HUES6 (cell line): ENCODE data around the gene FASTKD1.
"Not testable (repeated sequence)": the region's sequence is repeated elsewhere in the genome, so short reads cannot be mapped to it uniquely, and the experiment has no call there.

Source experiments
- H3K27ac ChIP-seq: 2 replicates; pipeline ENCODE4 v1.7.0; 2013; ENCODE audit warnings: low read depth, mild to moderate bottlenecking, low read length, inconsistent platforms
- H3K27me3 ChIP-seq: 2 replicates; pipeline ENCODE4 v1.6.1; 2013; ENCODE audit warnings: low read length; ENCODE audit not compliant: control insufficient read depth, insufficient read depth
- H3K36me3 ChIP-seq: 2 replicates; pipeline ENCODE4 v1.6.1; 2013; ENCODE audit warnings: low read length; ENCODE audit not compliant: control insufficient read depth, insufficient read depth
- H3K4me1 ChIP-seq: 2 replicates; pipeline ENCODE4 v1.6.1; 2013; ENCODE audit warnings: low read length; ENCODE audit not compliant: control insufficient read depth, insufficient read depth
- H3K4me3 ChIP-seq: 2 replicates; pipeline ENCODE4 v1.5.1; 2013; ENCODE audit warnings: low read depth, low read length
- H3K9ac ChIP-seq: one replicate; pipeline ENCODE4 v1.6.1; 2013; ENCODE audit warnings: mild to moderate bottlenecking, low read length
- H3K9me3 ChIP-seq: 2 replicates; pipeline ENCODE4 v1.6.1; 2013; ENCODE audit warnings: low read depth, low read length; ENCODE audit not compliant: control insufficient read depth, insufficient read depth

Gene FASTKD1

DNA sequence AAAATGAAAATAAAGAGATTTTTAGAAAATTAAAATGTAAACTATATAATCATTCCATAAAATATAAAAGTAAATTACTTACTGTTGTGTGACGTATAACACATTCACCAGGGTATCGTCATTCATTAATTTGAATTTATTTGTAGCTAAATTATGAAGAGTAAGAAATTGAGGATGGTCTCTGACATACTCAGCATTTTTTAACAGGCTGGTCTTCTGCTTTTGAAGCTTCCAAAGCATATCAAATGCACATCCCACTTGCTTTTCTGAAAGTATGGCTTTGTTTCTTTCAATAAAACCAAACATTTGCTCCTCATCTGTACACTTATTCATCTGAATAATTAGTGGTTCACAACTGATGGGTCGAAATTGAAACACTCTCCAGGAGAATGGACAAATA, 2.1 kb downstream of the FASTKD1 start:
- Histone ChIP-seq H3K9me3 (peaks cover 3% of the 10 kb centered on the region; the same call in 1 of the 2 replicates), H3K4me1 (0 out of 2 replicates have a peak, but pooled peaks cover 5% of the 10 kb centered on the region), H3K4me3 (peak overlapping the region; percentile 25; the same call in 1 of the 2 replicates), H3K27me3 (no peaks in the 10 kb centered on the region), H3K36me3 (no peaks in the 10 kb centered on the region; the same call in none of the 2 replicates), H3K27ac (no peak overlapping the region), H3K9ac (no peak overlapping the region)

DNA sequence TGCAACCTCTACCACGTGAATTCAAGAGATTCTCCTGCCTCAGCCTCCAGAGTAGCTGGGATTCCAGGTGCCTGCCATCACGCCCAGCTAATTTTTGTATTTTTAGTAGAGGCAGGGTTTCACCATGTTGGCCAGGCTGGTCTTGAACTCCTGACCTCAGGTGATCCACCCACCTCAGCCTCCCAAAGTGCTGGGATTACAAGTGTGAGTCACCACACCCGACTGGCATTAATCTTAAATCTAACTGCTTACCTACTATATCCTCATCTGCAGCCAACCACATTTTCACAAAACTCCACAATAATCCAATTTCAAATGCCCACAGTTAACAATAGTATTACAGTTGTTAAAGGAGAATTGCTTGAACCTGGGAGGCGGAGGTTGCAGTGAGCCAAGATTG, 2.9 kb downstream of the FASTKD1 start:
- not testable (repeated sequence) for H3K4me3 ChIP-seq, H3K9me3 ChIP-seq, H3K27me3 ChIP-seq, H3K27ac ChIP-seq, H3K4me1 ChIP-seq, H3K9ac ChIP-seq, H3K36me3 ChIP-seq

GRCh38 chr2:169569948-169570347, 3.7 kb downstream of the FASTKD1 start:
- Histone ChIP-seq H3K27me3 (no peaks in the 10 kb centered on the region), H3K9me3 (no peaks in the 10 kb centered on the region), H3K4me1 (0 out of 2 replicates have a peak, but pooled peaks cover 5% of the 10 kb centered on the region), H3K36me3 (no peaks in the 10 kb centered on the region; the same call in none of the 2 replicates), H3K9ac (no peak overlapping the region), H3K4me3 (no peak overlapping the region), H3K27ac (no peak overlapping the region)

DNA sequence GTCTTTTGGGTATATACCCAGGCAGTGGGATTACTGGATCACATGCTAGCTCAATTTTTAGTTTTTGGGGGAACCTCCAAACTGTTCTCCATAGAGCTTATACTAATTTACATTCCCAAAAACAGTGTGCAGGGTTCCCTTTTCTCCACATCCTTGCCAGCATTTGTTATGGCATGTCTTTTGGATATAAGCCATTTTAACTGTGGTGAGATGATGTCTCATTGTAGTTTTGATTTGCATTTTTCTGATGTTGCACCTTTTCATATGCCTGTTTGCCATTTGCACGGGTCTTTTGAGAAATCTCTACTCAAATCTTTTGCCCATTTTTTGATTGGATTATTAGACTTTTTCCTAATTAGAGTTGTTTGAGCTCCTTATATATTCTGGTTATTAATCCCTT, 8.0 kb downstream of the FASTKD1 start:
- peaks cover 10% of the 10 kb centered on the region for H3K36me3 ChIP-seq
- no peaks in the 10 kb centered on the region for H3K9me3 ChIP-seq
- no peaks in the 10 kb centered on the region for H3K4me1 ChIP-seq
- no peak overlapping the region for H3K9ac ChIP-seq
- no peak overlapping the region for H3K27ac ChIP-seq
- H3K4me3 ChIP-seq: no peak overlapping the region
- no peaks in the 10 kb centered on the region for H3K27me3 ChIP-seq

GRCh38 chr2:169562519-169562918, 11.1 kb downstream of the FASTKD1 start:
- no peaks in the 10 kb centered on the region for H3K27me3 ChIP-seq
- peaks cover 28% of the 10 kb centered on the region for H3K36me3 ChIP-seq
- H3K9me3 ChIP-seq: no peaks in the 10 kb centered on the region
- H3K9ac ChIP-seq: no peak overlapping the region
- no peak overlapping the region for H3K27ac ChIP-seq
- no peak overlapping the region for H3K4me3 ChIP-seq
- no peaks in the 10 kb centered on the region for H3K4me1 ChIP-seq

DNA sequence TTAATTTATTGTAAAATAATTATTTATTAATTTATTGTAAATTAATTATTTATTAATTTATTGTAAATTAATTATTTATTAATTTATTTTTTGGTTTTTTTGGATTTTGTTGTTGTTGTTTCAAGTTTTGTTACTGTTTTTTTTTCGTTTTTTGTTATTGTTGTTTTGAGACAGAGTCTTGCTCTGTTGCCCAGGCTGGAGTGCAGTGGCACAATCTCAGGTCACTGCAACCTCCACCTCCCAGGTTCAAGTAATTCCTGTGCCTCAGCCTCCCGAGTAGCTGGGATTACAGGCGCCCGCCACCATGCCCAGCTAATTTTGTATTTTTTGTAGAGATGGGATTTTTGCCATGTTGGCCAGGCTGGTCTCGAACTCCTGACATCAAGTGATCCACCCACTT, 11.6 kb downstream of the FASTKD1 start:
- H3K27me3 ChIP-seq, H3K4me1 ChIP-seq, H3K27ac ChIP-seq, H3K9ac ChIP-seq, H3K9me3 ChIP-seq, H3K4me3 ChIP-seq: not testable (repeated sequence)
- peaks cover 28% of the 10 kb centered on the region for H3K36me3 ChIP-seq

GRCh38 chr2:169561364-169561763, 12.3 kb downstream of the FASTKD1 start:
- Histone ChIP-seq H3K9ac (no peak overlapping the region), H3K36me3 (peaks cover 31% of the 10 kb centered on the region), H3K4me3 (no peak overlapping the region), H3K4me1 (no peaks in the 10 kb centered on the region), H3K27ac (no peak overlapping the region), H3K27me3 (no peaks in the 10 kb centered on the region), H3K9me3 (no peaks in the 10 kb centered on the region)

DNA sequence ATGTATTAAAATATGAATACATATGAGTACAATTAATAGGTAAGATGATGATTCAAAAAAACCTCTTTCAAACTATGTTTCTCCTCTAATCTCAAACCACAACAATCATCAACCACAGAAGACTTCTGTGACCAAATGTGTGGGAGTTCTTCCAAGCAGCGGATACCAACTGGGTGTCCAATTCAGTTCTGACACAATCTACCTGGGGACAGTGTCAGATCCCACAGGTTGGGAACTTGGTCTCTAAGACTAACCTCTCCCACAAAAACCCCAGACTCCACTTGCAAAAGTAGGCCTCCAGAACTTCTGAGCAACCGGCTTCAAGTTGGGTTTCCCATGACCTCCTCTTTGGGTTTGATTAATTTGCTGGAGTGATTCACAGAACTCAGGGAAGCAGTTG, 26.9 kb downstream of the FASTKD1 start:
- no peak overlapping the region for H3K27ac ChIP-seq
- H3K27me3 ChIP-seq: no peaks in the 10 kb centered on the region
- H3K9me3 ChIP-seq: no peaks in the 10 kb centered on the region
- H3K4me1 ChIP-seq: no peaks in the 10 kb centered on the region
- peaks cover 54% of the 10 kb centered on the region for H3K36me3 ChIP-seq
- H3K9ac ChIP-seq: no peak overlapping the region
- H3K4me3 ChIP-seq: no peak overlapping the region

GRCh38 chr2:169542433-169542832, 31.2 kb downstream of the FASTKD1 start:
- H3K4me3 ChIP-seq: no peak overlapping the region
- no peaks in the 10 kb centered on the region for H3K9me3 ChIP-seq
- H3K36me3 ChIP-seq: peaks cover 61% of the 10 kb centered on the region
- no peaks in the 10 kb centered on the region for H3K27me3 ChIP-seq
- no peak overlapping the region for H3K9ac ChIP-seq
- no peaks in the 10 kb centered on the region for H3K4me1 ChIP-seq
- H3K27ac ChIP-seq: no peak overlapping the region

- Histone ChIP-seq H3K9ac (no peak overlapping the region), H3K9me3 (no peaks in the 10 kb centered on the region), H3K27ac (no peak overlapping the region), H3K27me3 (no peaks in the 10 kb centered on the region), H3K36me3 (peaks cover 48% of the 10 kb centered on the region), H3K4me1 (no peaks in the 10 kb centered on the region), H3K4me3 (no peak overlapping the region)
These were observed 33.5 kb downstream of the FASTKD1 start for GRCh38 chr2:169540146-169540545.

GRCh38 chr2:169539460-169539859, 34.2 kb downstream of the FASTKD1 start:
- H3K27me3 ChIP-seq, H3K9ac ChIP-seq, H3K9me3 ChIP-seq, H3K4me1 ChIP-seq, H3K27ac ChIP-seq, H3K4me3 ChIP-seq: not testable (repeated sequence)
- H3K36me3 ChIP-seq: peaks cover 46% of the 10 kb centered on the region

DNA sequence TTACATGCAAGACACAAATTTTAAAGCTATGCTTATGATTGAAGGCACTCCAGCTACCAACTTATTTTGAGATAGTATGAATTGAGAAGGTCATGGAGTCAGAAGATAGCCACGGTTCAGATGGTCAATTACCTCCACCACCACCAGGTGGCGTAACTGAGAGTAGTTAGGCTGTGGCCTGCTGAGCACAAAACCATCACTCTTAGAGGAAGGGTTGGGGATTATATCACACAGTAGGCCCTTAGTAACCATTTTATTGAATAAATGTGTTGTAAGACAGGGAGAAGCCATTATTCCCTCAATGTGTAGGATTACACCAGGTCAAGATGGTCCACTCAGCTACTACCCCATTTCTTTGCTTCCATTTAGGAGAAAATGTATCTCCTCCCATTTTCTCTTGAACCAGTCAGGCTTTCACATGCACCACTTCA, 45.4 kb downstream of the FASTKD1 start:
- H3K27ac ChIP-seq: no peak overlapping the region
- peaks cover 25% of the 10 kb centered on the region for H3K36me3 ChIP-seq
- H3K4me1 ChIP-seq: no peaks in the 10 kb centered on the region
- no peak overlapping the region for H3K4me3 ChIP-seq
- no peaks in the 10 kb centered on the region for H3K27me3 ChIP-seq
- no peak overlapping the region for H3K9ac ChIP-seq
- no peaks in the 10 kb centered on the region for H3K9me3 ChIP-seq
